GM19240 (cell line): ENCODE data around the gene RABGAP1L.

ENCODE experiments used
- DNase-seq: peaks from one replicate; pipeline ENCODE4 v3.0.0; 2011; ENCODE audit warnings: low spot score; ENCODE audit not compliant: insufficient read length

Gene RABGAP1L

DNA sequence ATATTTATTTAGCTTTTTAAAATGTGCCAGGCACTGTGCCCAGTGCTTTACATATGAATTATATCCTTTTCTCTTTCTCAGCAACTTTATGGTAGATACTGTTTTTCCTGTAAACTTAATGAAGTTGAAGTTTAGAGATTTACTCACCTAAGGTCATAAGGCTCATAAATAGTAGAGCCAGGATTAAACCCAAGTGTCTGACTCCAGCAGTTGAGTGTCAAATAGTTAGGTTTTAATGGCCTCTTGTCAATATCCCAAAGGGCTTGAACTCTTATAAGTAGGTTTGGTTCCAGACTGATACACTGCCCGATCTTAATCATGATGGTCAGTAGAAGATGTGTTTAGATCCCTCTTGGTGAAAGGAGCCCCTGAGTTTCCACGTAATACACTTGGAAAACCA lies 37.8 kb downstream of the RABGAP1L start:
- no peak for DNase-seq

DNA sequence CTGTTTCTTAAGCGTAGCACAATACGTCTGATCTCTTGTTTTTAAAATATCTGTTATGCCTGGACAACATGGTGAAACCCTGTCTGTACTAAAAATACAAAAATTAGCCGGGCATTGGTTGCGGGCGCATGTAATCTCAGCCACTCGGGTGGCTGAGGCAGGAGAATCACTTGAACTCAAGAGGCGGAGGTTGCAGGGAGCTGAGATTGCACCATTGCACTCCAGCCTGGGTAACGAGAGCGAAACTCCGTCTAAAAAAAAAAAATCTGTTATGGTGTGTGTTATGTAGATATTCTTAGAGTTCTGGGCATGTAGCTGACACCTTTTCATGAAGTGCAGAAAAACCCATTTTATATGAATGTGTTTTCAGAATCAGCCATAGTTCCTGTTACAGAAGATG lies 38.2 kb downstream of the RABGAP1L start:
- no peak for DNase-seq

DNA sequence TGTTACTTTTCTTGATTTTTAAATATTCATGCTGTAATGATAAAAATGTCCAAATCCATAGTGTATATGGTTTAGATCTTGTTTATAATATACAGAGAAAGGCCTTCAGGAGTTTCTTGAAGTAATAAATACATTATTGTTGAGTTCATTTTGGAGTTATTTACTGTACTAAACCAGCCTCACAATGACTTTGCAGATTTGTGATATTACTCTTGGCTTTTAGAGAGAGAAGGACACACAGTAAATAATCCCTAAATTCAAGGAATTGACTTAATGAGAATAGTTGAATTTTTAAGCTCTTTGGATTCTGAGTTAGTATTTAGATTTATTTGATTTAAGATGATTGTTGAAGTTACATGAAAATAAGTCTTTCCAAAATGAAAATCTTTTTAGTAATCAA lies 38.9 kb downstream of the RABGAP1L start:
- no peak for DNase-seq

DNA sequence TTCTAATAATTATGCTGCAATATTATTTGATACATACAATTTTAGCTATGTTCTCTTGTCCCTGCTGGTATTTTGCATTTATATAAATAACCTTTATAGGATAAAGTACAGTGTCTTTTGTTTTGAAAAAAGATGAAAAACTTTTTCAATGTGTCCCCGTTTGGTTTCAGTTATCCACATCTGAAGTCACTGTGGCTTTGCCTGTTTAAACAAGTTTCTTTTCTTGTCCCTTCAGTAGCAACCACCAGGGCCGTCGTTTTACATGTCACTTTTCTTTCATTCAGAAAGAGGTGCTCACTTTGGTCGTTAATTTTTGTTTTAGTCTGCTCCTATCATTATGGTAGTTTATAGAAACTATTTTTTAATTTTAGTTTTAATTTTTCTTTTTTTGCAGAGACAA lies 41.4 kb downstream of the RABGAP1L start:
- DNase-seq: no peak

DNA sequence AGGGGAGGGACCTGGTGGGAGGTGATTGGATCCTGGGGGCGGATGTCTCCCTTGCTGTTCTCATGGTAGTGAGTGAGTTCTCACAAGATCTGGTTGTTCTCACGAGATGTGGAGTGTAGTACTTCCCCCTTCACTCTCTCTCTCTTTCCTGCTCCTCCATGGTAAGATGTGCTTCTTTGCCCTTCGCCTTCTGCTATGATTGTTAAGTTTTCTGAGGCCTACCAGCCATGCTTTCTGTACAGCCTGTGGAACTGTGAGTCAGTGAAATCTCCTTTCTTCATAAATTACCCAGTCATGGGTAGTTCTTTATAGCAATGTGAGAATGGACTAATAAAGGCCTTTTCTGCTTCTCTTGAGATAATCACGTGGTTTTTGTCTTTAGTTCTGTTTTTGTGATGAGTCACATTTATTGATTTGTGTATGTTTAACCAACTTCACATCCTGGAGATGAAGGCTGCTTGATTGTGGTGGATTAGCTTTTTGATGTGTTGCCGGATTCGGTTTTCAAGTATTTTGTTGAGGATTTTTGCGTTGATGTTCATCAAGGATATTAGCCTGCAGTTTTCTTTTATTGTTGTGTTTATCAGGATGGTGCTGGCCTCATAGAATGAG lies 45.5 kb downstream of the RABGAP1L start:
- DNase-seq: no peak

DNA sequence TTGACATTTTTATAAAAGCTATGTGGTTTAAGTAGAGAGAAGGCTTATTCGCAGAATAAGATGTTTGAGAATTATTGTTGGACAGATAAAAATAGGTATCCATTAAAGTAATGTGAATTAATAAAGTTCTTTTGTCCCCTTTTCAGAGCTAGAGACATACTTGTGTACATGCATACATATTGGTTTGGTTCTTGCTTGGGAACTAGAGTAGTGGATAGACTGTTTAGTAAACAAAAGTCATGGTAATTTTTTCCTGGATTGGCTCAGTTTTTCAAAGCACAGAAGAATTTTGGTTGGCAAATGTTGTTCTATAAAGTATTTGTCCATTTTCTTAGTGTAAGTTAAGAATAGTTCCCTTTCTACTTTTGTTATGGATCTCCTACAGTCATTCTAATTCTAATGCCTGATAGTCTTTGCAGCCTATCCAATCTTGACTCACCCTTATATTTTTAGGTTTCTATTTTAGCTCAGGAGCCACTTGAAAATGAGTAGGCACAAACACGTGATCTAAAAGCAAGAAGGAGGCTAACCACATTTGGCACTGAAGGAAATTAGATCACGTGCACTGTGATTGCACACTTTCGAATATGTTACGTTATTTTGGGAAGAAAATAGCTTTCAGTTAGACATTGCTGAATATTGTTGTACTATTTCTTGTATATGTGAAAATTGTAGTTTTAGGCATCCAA lies 47.0 kb downstream of the RABGAP1L start:
- DNase-seq: no peak

DNA sequence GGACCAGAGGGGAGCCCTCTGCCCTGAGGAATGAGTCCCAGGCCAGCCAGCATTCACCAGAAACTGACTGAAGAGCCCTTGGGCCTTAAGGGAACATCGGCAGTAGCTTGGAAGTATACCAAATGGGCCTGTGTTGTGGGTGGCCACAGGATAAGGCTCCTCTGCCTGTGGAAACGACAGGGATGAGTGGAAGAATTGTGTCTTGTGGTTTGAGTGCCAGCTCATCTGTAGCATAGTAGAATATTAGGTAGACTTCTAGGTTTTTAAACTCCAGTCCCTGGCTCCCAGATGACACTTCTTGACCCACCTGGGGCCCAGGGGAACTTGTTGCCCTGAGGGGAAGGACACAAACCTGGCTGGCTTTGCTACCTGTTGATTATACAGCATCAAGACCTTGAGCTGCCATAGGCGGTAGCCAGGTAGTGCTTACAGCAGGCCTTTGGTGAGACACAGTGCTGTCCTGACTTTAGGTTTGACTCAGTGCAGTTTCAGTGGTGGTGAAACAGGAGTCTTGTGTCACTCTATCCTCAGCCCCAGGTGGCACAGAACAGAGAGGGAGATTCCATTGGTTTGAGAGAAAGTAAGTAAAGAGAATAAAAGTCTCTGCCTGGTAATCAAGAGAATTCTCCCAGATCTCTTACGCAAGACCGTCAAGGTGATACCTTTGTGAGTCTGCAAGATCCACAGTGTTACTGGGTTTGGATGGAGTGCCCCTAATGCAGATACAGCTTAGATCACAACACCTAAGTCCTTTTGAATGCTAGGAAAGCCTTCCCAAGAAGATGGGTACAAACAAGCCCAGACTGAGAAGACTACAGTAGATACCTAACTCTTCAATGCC lies 50.2 kb downstream of the RABGAP1L start:
- DNase-seq: no peak

DNA sequence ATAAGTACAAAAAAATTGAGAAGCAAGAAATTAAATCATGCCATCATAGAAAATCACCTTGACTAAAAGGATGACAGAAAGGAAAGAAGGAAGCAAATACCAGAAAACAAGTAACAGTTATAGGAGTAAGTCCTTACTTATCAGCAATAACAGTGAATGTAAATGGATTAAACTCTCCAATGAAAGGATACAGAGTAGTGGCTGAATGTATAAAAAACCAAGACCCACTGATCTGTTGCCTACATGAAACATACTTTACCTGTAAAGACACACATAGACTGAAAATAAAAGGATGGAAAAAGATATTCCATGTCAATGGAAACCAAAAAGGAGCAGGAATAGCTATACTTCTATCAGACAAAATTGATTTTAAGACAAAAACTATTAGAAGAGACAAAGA lies 52.2 kb downstream of the RABGAP1L start:
- no peak for DNase-seq

DNA sequence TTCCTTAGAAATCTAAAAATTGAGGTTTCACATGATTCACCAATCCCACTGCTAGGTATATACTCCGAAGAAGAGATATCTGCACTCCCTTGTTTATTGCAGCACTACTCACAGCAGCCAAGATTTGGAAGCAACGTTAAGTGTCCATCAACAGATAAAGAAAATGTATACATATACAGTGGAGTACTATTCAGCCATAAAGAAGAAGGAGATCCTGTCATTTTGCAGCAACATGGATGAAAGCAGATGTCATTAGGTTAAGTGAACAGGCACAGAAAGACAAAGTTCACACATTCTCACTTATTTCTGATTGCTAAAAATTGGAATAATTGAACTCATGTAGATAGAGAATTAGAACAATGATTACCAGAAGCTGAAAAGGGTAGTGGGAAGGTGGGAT lies 56.4 kb downstream of the RABGAP1L start:
- DNase-seq: no peak

DNA sequence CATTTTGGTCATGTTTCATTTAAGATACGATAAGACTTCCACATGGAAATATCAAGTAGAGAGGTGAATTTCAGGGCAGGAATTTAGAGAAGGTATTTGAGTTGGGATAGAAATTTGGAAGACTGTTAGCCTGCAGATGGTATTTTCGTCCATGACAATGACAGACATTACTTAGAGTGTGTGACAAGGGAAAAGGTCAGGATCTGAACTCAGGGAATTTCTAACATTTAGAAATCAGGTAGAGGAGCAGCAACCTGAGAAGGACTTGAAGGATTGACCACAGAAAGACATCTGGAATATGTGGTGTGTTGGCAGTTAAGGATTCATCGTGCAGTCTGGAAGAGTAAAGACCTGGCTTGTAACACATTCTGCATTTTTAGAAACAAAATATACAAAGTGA lies 57.9 kb downstream of the RABGAP1L start:
- no peak for DNase-seq

DNA sequence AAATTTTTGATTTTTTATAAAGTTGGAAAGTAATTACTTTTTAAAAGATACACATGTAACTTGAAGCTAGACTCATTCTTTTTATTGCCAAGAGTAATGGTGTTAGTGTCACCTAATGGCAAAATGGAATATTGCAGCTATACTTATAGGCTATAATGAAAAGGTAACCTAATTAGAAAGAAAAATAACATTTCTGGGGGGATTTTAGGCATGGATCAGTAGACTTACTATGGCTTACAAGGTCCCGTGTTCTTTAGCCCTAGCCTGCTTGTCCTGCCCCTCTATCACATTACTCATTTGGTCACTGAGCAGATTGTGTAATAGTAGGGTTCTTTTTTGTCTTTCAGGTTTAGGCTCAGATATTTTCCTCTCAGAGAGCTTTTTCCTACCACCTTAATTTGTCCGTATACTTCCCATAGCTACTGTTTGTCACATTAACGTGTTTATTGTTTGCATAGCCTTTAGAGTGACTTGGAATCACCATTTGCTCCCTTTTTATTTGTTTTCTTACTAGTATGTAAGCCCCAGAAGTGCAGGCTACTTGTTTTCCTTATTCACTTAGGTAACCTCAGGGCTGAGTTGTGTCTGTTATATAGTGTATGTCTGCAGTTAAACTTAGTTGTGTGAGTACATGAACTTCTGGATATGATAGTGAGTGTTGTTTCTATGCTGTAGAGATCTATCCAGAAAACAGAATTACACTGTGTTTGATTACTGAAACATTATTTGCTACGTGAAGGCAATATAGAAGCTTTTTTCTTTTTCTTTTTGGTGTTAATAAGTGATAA lies 58.7 kb downstream of the RABGAP1L start:
- no peak for DNase-seq

DNA sequence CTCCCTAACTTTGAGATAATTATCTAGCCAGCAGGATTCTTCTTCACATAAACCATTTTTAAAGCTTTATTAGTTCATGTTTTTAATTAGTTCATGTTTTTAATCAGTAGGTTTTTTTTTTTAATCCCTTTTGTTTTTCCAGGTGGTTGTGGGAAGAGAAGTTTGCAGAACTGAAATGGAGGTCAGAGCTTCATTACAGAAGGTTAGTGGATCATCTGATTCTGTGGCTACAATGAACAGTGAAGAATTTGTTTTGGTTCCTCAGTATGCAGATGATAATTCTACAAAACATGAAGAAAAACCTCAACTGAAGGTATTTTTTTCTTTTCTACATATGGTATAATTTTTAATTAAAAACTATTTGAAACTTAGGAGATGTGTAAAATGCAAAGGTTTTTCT lies 59.7 kb downstream of the RABGAP1L start:
- no peak for DNase-seq

DNA sequence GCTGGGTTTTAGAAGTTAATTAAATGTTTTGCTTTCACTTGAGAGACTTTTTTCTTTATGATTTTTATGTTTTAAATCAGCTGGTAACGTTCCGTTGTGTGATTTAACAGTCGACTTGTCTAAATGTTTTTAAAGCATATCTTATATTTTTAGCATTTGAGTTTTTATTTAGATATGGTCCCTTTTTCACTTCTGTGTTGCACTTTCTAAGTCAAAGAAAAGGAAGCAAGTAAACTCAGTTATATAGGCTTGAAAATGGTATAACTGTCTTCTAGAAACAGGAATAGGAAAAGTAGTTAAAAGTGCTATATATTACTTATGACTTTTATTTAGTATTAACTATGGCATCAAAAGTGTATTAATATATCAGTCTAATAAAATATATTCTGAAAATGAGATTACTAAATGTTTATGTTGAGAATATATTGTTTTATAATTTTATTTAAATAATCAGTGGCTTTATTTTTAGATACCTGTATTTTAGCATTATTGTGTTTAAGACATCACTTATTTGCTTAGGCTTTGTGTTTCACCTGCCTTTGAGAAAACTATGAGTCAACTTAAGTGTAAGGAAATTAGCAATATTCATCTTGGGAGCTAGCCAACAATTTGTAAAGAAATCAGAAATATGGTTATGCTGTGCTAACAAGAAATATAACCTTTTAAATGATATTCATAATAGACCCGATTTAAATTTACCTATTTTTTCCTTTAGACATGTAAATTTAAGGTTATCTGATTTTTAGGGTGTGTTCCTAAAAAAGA lies 60.5 kb downstream of the RABGAP1L start:
- no peak for DNase-seq

DNA sequence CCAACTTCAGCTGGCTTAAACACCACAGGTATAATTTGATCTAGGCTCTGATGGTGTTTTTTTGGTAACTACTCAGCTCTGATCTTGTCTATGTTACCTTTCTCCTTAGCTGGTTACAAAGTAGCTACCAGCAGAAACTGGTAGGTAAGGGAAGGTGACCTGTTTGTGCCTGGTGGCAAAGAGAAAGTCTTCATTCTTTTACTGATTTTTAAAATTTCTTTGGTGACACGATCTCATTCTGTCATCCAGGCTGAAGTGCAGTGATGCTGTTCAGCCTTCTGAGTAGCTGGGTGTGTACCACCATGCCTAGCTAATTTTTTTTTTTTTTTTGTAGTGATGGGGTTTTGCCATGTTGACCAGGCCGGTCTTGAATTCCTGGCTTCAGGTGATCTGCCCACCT lies 62.4 kb downstream of the RABGAP1L start:
- DNase-seq: no peak

DNA sequence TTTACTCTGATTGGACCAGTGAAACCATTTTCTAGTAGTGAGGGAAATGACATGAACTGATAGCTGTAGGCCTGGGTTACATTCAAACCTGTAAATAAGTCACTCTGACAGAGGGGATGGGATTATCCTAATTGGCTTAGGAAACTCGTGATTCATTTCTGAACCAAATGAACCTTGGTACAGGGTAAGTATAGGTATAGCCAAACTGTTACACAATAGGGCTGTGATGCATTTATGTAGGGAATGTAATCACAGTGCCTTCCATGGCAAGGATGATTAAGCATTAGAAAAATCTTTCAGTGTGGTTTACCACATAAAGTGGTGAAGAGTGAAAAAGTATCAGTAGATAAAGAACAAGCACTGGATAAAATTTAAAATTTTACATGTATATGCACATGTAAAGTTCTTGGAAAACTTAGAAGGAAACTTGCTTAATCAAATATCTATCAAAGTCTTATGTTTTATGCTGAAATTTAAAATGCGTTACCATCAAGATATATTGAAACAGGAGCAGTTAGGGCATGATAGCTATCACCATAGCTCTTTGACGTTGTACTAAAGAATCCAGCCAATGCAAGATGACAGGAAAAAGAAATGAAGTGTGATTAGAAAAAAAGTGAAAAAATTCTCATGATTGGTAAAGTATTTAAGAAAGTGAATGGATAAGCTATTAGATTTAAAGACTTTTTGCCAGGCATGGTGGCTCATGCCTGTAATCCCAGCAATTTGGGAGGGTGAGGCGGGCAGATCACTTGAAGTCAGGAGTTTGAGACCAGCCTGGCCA lies 63.0 kb downstream of the RABGAP1L start:
- no peak for DNase-seq

DNA sequence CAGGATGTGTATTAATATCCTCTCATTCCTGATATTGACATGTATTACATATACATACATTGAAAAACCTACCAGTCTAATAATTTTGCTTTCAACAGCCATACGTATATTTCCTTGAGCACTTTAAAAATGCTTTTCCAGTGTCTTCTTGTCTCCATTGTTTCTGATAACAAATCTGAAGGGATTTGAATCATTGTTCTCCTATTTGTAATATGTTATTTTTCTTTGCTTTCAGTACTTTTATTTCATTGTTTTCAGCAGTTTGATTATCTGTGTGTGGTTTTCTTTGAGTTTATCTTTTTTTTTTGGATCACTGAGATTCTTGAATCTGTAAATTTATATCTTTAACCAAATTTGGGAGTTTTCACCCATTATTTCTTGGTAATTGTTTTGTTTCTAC lies 65.3 kb downstream of the RABGAP1L start:
- no peak for DNase-seq

DNA sequence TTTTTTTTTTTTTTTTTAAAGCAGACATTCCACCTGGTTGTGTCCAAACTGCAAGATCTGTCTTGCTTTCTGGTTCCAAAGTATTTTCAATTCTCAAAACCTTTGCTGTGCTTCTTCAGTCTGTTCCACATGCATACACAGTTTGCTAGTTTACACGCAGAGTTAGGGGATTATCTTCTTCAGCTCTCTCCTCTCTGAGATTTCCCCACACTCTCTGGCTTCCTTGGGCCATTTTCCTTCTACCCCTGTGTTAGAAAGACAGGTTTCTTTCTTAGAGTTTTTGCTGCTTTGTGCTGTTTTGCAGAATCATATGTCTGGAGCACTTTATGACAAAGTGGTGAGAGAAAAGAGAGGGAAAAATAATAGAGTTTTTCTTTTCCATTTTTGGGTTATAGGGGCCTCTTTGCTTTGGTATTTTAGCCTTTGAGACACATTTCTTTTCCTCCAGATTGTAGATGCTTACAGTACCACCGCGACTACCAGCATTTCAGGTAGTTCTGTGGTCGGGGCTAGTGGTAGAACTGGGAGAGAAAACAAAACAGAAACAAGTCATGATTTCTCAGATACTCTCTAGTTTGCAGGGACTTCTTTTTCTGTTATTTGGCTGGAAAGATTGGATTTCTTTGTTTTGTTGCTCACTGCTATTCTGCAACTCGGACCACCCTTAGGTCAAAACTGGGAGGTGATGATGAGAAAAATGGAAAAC lies 66.3 kb downstream of the RABGAP1L start:
- DNase-seq: peak; percentile 9

DNA sequence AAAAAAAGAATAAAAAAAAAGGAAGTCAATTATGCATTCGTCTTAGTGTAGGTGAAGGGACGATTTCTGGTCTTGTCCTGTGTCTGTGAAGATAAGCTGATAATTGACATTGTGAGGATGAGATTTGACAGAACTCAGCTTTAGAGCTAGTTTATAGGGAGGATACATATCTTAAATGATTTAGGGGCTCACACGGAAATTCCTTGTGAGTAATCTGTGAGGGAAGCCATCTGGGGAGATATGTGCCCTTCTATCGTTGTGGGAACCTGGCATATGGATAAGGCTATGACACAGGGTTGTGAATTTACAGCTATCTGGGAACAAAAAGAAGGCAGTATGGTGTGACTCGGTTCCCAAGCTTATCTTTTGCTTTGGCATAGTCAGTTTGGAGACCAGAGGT lies 71.1 kb downstream of the RABGAP1L start:
- no peak for DNase-seq

DNA sequence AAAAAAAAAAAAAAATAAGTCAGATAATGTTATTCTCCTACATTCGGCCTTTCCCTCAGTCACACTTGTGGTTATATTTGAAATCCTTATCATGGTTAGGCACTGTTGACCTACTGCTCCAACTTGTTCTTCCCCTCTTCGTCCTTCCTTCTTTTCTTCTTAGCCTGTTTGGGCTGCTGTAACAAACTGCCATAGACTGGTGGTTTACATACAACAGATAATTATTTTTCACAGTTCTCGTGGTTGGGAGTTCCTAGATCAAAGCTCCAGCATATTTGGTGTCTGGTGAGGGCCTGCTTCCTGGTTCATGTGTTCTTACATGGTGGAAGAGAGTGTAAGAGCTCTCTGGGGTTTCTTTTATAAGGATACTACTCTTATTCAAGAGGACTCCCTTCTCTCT lies 73.4 kb downstream of the RABGAP1L start:
- DNase-seq: no peak
